NCI-H2081 (cell line): ENCODE results near the gene EARS2.

Source experiments
- DNase-seq, 2 experiments: peaks; one replicate each; lab custom pipeline; 2025; lab: John Stamatoyannopoulos, UW

EARS2 gene

DNA sequence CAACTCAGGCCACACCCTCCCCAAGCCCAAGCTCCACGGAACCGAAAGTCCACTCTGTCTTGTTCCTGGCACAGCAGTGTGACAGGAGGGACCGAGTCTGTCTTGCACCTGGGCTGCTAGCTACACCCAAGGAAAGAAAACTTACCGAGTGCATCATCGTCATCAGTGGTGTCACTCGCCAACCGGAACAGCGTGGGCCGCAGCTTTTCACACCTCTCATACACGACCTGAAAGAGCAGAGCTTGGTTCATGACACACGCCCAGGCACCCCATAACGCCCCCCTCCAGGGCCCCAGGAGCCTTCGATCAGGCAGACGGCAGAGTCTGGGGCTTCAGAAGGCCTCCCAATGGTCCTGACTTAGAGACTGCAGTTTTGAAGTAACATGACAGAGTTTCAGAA, 74.4 kb downstream of the EARS2 start:
- DNase-seq: no peak

- DNase-seq: no peak
Measured at GRCh38 chr16:23480257-23480656, 76.9 kb downstream of the EARS2 start.

- no peak for DNase-seq
Measured at GRCh38 chr16:23479138-23479537, 78.0 kb downstream of the EARS2 start.

DNA sequence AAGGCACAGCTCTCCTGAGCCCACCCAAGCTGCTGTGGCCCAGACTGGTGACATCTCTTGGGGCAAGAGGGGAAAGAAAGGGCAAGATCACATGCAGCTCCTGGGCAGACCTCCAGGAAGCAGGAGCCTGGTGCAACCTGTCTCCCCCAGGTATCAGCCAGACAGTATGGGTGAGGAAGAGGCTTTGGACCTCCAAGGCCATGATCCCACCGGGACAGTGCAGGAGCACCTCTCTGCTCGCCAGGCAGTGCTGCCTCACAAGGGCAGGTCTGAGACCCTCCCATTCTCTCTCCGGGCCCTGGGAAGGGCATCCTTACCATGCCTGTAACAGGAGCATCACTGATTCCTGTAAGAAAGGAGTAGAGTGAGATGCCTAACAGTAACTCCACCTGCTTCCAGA, 78.6 kb downstream of the EARS2 start:
- no peak for DNase-seq

- DNase-seq: no peak
Measured at GRCh38 chr16:23476289-23476688, 80.9 kb downstream of the EARS2 start.
